ENCODE data around the gene MTNR1B.
A peak's percentile ranks its signal among the peaks of the same experiment; 100 is the strongest.

Gene MTNR1B

DNA sequence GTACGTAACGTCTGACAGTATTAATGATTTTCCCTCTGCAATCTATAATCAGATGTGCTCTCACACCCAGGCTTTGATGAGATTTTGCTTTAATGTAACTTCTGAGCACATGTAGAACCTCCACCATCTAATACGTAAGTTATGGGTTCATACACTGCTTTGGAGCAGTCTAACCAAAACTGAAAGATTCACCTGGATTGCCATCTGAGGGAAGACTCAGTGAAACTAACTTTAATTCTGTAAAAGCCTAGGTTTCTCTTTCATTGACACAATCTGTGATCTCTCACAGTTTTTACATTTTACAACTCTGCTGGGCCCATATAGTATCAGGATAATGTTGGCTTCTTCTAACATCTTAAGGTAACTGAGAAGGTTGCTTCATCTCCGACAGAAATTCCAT is 30.1 kb upstream of the MTNR1B start:
- H3K27ac ChIP-seq (ENCODE audit: low read length) = no peak overlapping the region
- no peaks in the 10 kb centered on the region for H3K9me3 ChIP-seq (ENCODE audit: insufficient read depth, low read length, severe bottlenecking)
- no peak overlapping the region for H3K4me3 ChIP-seq (ENCODE audit: low read depth in 1 of 2, low read length in 2 of 2)
- H2AFZ ChIP-seq (ENCODE audit: low read depth, low read length) = no peak overlapping the region
- DNase-seq = no peak
- no peak overlapping the region for H3K9ac ChIP-seq (ENCODE audit: low read depth, low read length)
- no peaks in the 10 kb centered on the region for H3K79me2 ChIP-seq (ENCODE audit: insufficient read depth, low read length)
- TF ChIP-seq EZH2 (IDR thresholded peaks at IDR 0.05; ENCODE audit: borderline replicate concordance, low read depth, low read length, severe bottlenecking) = no peak
- TF ChIP-seq, protein P1, sequence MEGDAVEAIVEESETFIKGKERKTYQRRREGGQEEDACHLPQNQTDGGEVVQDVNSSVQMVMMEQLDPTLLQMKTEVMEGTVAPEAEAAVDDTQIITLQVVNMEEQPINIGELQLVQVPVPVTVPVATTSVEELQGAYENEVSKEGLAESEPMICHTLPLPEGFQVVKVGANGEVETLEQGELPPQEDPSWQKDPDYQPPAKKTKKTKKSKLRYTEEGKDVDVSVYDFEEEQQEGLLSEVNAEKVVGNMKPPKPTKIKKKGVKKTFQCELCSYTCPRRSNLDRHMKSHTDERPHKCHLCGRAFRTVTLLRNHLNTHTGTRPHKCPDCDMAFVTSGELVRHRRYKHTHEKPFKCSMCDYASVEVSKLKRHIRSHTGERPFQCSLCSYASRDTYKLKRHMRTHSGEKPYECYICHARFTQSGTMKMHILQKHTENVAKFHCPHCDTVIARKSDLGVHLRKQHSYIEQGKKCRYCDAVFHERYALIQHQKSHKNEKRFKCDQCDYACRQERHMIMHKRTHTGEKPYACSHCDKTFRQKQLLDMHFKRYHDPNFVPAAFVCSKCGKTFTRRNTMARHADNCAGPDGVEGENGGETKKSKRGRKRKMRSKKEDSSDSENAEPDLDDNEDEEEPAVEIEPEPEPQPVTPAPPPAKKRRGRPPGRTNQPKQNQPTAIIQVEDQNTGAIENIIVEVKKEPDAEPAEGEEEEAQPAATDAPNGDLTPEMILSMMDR (IDR thresholded peaks at IDR 0.05; ENCODE audit: borderline replicate concordance, extremely low read depth, low read length, poor library complexity, severe bottlenecking) = no peak
- no peaks in the 10 kb centered on the region for H3K36me3 ChIP-seq (ENCODE audit: insufficient read depth, low read length)
- H3K4me2 ChIP-seq (ENCODE audit: insufficient read depth, low read length) = no peak overlapping the region
- no peak for ATAC-seq (ENCODE audit: insufficient read depth, low read depth)
- H3K27me3 ChIP-seq (ENCODE audit: insufficient read depth, low read length, poor library complexity) = no peaks in the 10 kb centered on the region
- H4K20me1 ChIP-seq (ENCODE audit: insufficient read depth, low read length) = no peaks in the 10 kb centered on the region
- H3K4me1 ChIP-seq (ENCODE audit: insufficient read depth, low read length) = no peaks in the 10 kb centered on the region

- Histone ChIP-seq H3K4me1 (ENCODE audit: insufficient read depth, low read length) (no peaks in the 10 kb centered on the region), H3K4me2 (ENCODE audit: insufficient read depth, low read length) (no peak overlapping the region), H3K4me3 (ENCODE audit: low read depth in 1 of 2, low read length in 2 of 2) (no peak overlapping the region), H4K20me1 (ENCODE audit: insufficient read depth, low read length) (no peaks in the 10 kb centered on the region), H3K9me3 (ENCODE audit: insufficient read depth, low read length, severe bottlenecking) (no peaks in the 10 kb centered on the region), H3K27me3 (ENCODE audit: insufficient read depth, low read length, poor library complexity) (no peaks in the 10 kb centered on the region), H3K36me3 (ENCODE audit: insufficient read depth, low read length) (no peaks in the 10 kb centered on the region), H3K9ac (ENCODE audit: low read depth, low read length) (no peak overlapping the region), H2AFZ (ENCODE audit: low read depth, low read length) (no peak overlapping the region), H3K79me2 (ENCODE audit: insufficient read depth, low read length) (no peaks in the 10 kb centered on the region), H3K27ac (ENCODE audit: low read length) (no peak overlapping the region)
- TF ChIP-seq, protein P1 (IDR thresholded peaks at IDR 0.05; ENCODE audit: borderline replicate concordance, extremely low read depth, low read length, poor library complexity, severe bottlenecking) = peak; percentile 57
- TF ChIP-seq EZH2 (IDR thresholded peaks at IDR 0.05; ENCODE audit: borderline replicate concordance, low read depth, low read length, severe bottlenecking) = no peak
- DNase-seq (no peak), ATAC-seq (ENCODE audit: insufficient read depth, low read depth) (no peak)
Measured at GRCh38 chr11:92941676-92942571, 27.5 kb upstream of the MTNR1B start.

- H4K20me1 ChIP-seq (ENCODE audit: insufficient read depth, low read length) = no peaks in the 10 kb centered on the region
- peaks cover 9% of the 10 kb centered on the region for H3K9me3 ChIP-seq (ENCODE audit: insufficient read depth, low read length, severe bottlenecking)
- no peak for ATAC-seq (ENCODE audit: insufficient read depth, low read depth)
- DNase-seq = no peak
- H3K4me3 ChIP-seq (ENCODE audit: low read depth in 1 of 2, low read length in 2 of 2) = no peak overlapping the region
- H3K27me3 ChIP-seq (ENCODE audit: insufficient read depth, low read length, poor library complexity) = no peaks in the 10 kb centered on the region
- no peaks in the 10 kb centered on the region for H3K36me3 ChIP-seq (ENCODE audit: insufficient read depth, low read length)
- no peak overlapping the region for H3K27ac ChIP-seq (ENCODE audit: low read length)
- TF ChIP-seq EZH2 (IDR thresholded peaks at IDR 0.05; ENCODE audit: borderline replicate concordance, low read depth, low read length, severe bottlenecking) = no peak
- TF ChIP-seq, protein P1 (IDR thresholded peaks at IDR 0.05; ENCODE audit: borderline replicate concordance, extremely low read depth, low read length, poor library complexity, severe bottlenecking) = no peak
- no peak overlapping the region for H3K9ac ChIP-seq (ENCODE audit: low read depth, low read length)
- no peak overlapping the region for H3K4me2 ChIP-seq (ENCODE audit: insufficient read depth, low read length)
- no peak overlapping the region for H2AFZ ChIP-seq (ENCODE audit: low read depth, low read length)
- H3K4me1 ChIP-seq (ENCODE audit: insufficient read depth, low read length) = no peaks in the 10 kb centered on the region
- no peaks in the 10 kb centered on the region for H3K79me2 ChIP-seq (ENCODE audit: insufficient read depth, low read length)
Measured at GRCh38 chr11:92946707-92947106, 22.7 kb upstream of the MTNR1B start.
